ENCODE data around the gene RGS17. TPM values are rescaled to one million over a fixed set of nuclear protein-coding genes. Genes with fewer than 3 reads are reported as not detected.

Gene RGS17, protein sequence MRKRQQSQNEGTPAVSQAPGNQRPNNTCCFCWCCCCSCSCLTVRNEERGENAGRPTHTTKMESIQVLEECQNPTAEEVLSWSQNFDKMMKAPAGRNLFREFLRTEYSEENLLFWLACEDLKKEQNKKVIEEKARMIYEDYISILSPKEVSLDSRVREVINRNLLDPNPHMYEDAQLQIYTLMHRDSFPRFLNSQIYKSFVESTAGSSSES
- 10 to 100 TPM in 4 of 8 experiments, 1 to 10 TPM in 4; 1.2 to 20.0 (median 11.4) TPM for total RNA-seq

DNA sequence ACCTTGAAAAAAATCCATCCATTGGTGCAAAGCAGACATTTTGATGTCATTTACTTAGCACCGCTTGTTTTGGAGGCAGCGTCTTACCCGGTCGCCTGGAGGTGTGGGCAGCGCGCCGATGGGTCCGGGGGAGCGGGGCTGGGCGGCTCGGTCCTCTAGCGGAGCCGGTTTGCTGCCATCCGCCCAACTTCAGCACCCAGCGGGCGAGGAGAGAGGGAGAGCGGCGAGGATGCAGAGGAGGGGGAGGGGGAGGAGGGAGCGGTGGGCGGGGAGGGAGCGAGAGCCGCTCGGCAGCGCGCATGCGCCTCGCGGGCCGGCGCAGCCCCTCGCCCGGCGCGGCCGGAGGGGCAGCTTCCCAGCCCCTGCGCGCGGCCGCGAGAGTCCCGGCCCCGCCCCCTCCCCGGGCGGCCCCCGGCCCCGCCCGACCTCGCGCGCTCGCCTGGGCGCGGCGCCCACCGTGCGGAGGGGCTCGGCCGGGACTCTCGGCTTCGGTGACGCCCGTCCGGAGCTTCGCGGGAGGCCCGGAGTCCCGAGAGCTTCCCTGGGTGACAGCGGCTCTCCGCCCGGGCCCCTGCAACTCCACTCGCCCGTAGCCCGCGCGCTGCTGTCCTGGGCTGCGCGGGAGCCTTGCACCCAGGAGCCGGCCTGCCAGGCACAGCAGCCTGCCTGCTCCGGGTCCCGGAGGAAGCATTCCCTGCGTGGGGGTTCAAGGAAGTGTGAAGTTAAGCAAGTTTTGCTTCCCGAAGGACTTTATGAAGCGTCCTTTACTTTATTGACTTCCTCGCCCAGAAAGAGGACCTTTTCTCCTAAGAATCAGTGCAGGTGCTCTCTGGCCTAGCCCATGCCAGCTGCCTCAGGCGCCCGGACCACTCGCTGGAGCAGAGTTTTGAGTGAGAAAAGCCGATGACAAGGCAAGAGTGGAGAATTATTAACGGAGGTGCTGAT, at the start of gene RGS17:
TSS of gene RGS17 (minus strand) at position 246 of the 945 bp plus-strand sequence. CDS start 87,264 bp downstream, outside the sequence.
- Histone ChIP-seq H3K27ac (peak within 1 kb of the TSS; percentile 40 to 82), H3K4me3 (peak within 1 kb of the TSS; percentile 75 to 86 (median 76)), H3K4me1 (replicated peaks in 1 of 2) (peaks cover 5 to 13% of the 10 kb centered on the region in 2 donors)
- ATAC-seq (replicated peaks in 6 of 8), result peak; percentile 71 to 88 (median 80)
- 2 to 67% (median 28%) methylated on average over 3 to 15 of the region's 89 CpGs; no CpG with 5 or more reads in 4 of the 10 experiments for WGBS, 10 experiments
- in situ Hi-C loops (cut with MboI; ENCODE audit: low pct_unique_long_range_greater_than_20kb in 2 of 9, low sequenced_read_pairs in 9 of 9, unreplicated experiment in 9 of 9), result no loop called here

DNA sequence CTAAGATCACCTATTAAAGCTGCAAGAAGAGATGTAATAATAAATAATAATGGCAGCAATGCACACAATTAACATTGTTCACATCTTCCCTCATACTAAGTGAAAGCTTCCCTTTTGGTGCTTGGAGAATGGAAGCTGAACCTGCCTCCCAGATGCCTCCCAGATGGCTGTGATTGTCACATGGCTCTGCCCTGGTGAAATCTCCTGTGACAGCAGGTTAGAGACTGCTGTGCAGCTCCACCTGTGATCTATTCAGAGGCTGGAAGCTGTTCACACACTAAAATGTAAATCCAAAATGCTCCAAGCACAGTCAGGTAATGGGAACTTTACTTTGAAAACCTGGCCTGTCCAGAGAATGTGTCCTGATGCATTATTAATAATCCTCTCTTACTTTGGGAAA, 41.7 kb upstream of the RGS17 start:
- no peaks in the 10 kb centered on the region for H3K4me1 ChIP-seq (replicated peaks in 1 of 2)
- no peak overlapping the region for H3K4me3 ChIP-seq
- no peak for ATAC-seq (replicated peaks in 6 of 8)
- no peak overlapping the region for H3K27ac ChIP-seq
- in situ Hi-C loops (cut with MboI; ENCODE audit: low pct_unique_long_range_greater_than_20kb in 2 of 9, low sequenced_read_pairs in 9 of 9, unreplicated experiment in 9 of 9), result no loop called here

DNA sequence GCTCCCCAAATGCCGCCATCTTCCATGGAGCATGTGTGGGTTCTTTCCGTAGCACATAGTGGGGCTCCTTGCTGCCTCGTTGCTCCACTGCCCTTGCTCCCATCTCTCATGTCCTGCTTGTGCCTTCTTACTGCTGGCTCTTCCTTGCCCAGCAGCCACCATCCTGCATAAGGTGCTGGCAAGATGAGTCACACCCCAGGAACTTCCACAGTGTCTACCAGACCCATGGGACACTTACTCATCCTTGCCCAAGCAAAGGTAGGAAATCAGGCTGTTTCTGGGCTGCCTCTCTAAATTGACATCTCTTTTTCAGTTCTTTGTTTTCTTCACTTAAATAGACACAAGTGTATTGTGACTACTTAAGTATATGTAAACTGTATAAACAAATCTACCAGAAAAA, 39.4 kb upstream of the RGS17 start:
- in situ Hi-C loops (cut with MboI; ENCODE audit: low pct_unique_long_range_greater_than_20kb in 2 of 9, low sequenced_read_pairs in 9 of 9, unreplicated experiment in 9 of 9), result no loop called here
- H3K27ac ChIP-seq, result no peak overlapping the region
- WGBS, 10 experiments, result 0 to 70% (median 56%) methylated on average over 1 to 3 of the region's 3 CpGs; no CpG with 5 or more reads in 2 of the 10 experiments
- H3K4me3 ChIP-seq, result no peak overlapping the region
- peak in 1 of 8 experiments; percentile 39 for ATAC-seq (replicated peaks in 6 of 8)
- no peaks in the 10 kb centered on the region for H3K4me1 ChIP-seq (replicated peaks in 1 of 2)

DNA sequence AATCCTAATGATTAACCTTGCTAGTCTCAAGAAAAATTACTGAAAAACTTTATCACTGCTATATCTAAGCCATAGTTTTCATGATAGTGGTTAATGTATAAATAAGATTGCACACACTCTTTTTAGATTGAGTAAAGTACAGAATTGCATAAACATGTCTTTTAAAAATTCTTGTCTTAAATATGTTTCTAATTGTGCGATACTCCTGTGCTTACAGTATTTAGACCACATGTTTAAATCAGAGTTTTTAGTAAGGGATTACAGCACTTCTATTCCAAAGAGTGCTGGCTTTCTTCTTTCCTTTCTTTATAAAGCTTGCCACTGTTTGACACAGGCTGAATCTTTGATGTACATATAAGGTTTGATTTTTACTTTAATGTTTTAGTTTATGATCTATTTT, 36.8 kb upstream of the RGS17 start:
- H3K4me1 ChIP-seq (replicated peaks in 1 of 2), result no peaks in the 10 kb centered on the region
- WGBS, 10 experiments, result 0 to 100% (median 92%) methylated on average over 1 of the region's 1 CpG
- no peak overlapping the region for H3K27ac ChIP-seq
- in situ Hi-C loops (cut with MboI; ENCODE audit: low pct_unique_long_range_greater_than_20kb in 2 of 9, low sequenced_read_pairs in 9 of 9, unreplicated experiment in 9 of 9), result no loop called here
- H3K4me3 ChIP-seq, result no peak overlapping the region
- ATAC-seq (replicated peaks in 6 of 8), result no peak

DNA sequence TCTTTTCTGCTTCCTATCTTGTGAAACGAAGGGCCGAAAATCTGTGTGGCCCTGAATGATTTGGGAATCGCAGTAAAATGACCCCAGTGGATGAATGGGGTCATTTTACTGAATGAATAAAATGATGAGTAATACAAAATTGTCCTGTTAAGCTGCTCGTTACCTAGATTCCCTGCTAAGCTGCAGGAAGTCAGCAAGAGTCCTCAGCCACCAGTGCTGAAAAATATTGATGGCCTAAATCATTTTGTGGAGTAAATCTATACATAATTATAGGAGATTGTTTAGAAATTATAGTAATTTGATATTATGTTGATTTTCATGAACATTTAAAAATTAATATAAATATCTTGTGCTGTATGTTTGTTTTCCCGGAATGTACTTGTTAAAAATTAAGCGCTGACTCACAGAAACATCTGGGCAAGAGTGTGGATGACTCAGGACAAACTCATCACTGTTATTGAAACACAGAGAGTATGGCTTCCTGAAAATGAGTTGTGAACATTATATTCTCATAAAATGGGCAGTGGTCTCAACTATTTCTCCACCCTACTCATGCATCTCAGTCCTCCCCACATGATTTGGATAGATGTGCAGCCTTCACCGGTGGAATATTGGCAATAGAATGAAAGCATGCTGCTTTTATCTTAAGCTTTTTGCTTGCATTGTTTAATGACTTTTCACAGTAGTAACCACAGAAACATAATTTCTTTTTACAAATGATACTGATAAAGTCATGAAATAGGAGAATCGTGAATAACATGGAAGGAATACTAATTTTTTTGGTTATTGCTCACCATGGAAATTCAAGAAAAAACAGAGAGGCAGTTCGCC, 36.2 kb upstream of the RGS17 start:
- no peak overlapping the region for H3K27ac ChIP-seq
- no peaks in the 10 kb centered on the region for H3K4me1 ChIP-seq (replicated peaks in 1 of 2)
- in situ Hi-C loops (cut with MboI; ENCODE audit: low pct_unique_long_range_greater_than_20kb in 2 of 9, low sequenced_read_pairs in 9 of 9, unreplicated experiment in 9 of 9), result no loop called here
- ATAC-seq (replicated peaks in 6 of 8), result peak in 3 of 8 experiments; percentile 57 to 95 (median 95)
- H3K4me3 ChIP-seq, result no peak overlapping the region
- WGBS, 10 experiments, result 0 to 82% (median 65%) methylated on average over 1 to 9 of the region's 9 CpGs

DNA sequence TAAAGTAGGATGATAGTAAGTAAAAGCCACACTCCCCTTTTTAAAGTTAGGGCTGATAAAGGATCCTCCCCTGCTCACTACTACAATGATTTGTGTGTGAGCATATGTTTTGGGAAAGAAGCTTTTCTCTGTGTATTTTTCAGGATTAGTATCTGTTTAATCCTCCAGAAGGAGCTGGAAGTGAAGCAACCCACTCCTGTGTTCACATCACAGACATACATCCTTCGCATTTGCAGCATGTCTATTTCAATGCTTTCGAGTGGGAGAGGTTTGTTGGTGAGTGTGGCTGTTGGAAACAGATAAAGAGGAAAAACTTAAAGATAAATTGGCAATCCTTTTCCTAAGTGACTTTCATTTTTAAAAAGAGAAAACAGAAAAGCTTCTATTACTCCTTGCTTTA, 31.6 kb upstream of the RGS17 start:
- in situ Hi-C loops (cut with MboI; ENCODE audit: low pct_unique_long_range_greater_than_20kb in 2 of 9, low sequenced_read_pairs in 9 of 9, unreplicated experiment in 9 of 9), result no loop called here
- ATAC-seq (replicated peaks in 6 of 8), result no peak
- no peak overlapping the region for H3K27ac ChIP-seq
- WGBS, 10 experiments, result 37 to 100% (median 83%) methylated on average over 2 of the region's 2 CpGs; no CpG with 5 or more reads in 2 of the 10 experiments
- no peaks in the 10 kb centered on the region for H3K4me1 ChIP-seq (replicated peaks in 1 of 2)
- H3K4me3 ChIP-seq, result no peak overlapping the region

DNA sequence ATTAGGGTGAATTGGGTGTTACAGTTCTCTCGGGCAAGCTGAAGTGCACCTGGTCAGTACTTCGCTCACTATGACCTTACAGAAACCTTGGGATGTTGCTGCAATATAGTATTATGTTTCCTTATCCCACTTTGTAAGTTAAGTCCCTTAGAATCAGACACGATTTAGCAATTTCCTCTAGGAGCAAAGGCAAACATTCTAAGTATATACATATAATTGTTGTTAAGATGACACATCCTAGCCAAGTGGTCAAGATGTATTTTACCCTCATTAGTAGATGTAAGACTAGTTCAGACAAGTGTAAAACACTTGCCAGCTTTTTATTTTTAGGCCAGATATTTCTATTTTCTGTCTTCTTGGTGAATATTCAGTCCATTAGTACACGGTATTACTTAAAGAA, 31.1 kb upstream of the RGS17 start:
- H3K27ac ChIP-seq, result no peak overlapping the region
- in situ Hi-C loops (cut with MboI; ENCODE audit: low pct_unique_long_range_greater_than_20kb in 2 of 9, low sequenced_read_pairs in 9 of 9, unreplicated experiment in 9 of 9), result no loop called here
- WGBS, 10 experiments, result 55 to 100% (median 86%) methylated on average over 1 to 4 of the region's 4 CpGs; no CpG with 5 or more reads in 1 of the 10 experiments
- no peak overlapping the region for H3K4me3 ChIP-seq
- no peaks in the 10 kb centered on the region for H3K4me1 ChIP-seq (replicated peaks in 1 of 2)
- no peak for ATAC-seq (replicated peaks in 6 of 8)

DNA sequence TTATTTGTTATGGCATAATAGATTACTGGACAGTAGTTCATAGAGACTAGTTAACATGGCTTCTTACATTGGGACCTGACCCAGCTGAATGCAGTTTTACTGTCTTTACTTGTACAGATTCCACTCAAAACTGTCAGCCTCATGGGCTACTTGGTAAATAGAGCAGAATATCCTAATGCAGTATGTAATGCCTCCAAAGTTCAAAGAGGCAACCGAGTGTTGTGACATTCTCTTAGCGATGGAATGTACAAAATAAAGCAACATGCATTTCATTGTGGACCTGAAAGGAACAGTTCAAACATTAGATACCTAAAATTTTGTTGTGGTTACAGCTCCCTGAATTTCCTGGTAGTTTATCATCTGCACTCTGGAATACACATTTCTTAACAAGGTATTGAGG, 29.1 kb upstream of the RGS17 start:
- no peak overlapping the region for H3K4me3 ChIP-seq
- no peak overlapping the region for H3K27ac ChIP-seq
- in situ Hi-C loops (cut with MboI; ENCODE audit: low pct_unique_long_range_greater_than_20kb in 2 of 9, low sequenced_read_pairs in 9 of 9, unreplicated experiment in 9 of 9), result no loop called here
- WGBS, 10 experiments, result 42 to 100% (median 87%) methylated on average over 2 of the region's 2 CpGs; no CpG with 5 or more reads in 2 of the 10 experiments
- H3K4me1 ChIP-seq (replicated peaks in 1 of 2), result no peaks in the 10 kb centered on the region
- no peak for ATAC-seq (replicated peaks in 6 of 8)

DNA sequence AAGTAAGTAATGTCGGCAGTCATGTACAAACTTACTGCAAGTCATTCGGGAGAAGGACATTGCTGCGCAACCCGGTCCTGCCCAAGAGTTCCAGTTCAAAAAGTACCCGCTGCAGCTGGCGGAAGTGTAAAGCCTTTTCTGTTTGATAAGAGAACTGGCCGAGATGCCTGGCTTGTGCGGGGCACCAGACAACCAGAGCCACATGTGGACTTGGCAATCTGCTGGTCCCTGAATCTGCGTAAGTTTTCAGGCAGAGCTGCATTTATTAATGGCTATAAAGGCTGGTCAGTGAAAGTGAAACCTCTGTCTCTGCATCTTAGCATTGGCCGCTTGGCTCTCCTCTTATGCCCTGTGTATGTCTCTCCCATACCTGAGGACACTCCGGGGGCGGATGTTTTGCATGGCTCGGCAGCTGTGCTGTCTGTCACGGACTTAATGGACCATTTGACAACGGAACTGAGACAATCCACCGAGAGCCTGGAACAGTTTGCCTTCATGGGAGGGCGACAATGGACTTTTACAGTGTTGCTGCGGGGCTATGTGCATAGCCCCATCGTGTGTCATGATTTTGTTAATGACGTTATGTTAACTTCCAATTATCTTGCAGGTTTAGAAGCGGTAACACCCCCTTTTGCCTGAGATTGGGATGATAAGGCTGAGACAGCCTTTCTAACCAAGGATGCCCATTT, 19.8 kb upstream of the RGS17 start:
- 63 to 100% (median 80%) methylated on average over 1 to 10 of the region's 21 CpGs for WGBS, 10 experiments
- peak in 2 of 8 experiments; percentile 12 to 30 for ATAC-seq (replicated peaks in 6 of 8)

DNA sequence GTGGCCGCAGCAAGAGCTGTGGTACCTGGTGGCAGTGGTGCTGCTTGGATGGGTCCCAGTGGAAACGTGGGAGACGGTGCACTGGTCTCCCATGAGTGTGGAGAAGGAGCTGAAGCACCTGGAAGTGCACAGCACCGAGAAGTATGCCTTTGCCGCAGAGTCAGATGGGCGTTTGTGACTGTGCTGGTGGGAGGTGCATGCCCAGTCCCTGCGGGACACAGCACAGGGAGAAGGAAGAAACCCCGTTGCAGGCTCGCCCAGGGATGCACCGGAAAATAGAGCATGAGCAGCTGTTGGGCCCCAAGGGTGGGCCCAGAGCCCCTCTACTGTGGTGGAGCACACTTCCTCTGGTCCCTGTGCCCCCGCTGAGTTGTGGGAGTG, 19.3 kb upstream of the RGS17 start:
- no peak for ATAC-seq (replicated peaks in 6 of 8)
- 0 to 100% (median 70%) methylated on average over 1 to 5 of the region's 11 CpGs; no CpG with 5 or more reads in 5 of the 10 experiments for WGBS, 10 experiments

More for the DNA sequence above, 19.8 kb upstream of the RGS17 start:
- in situ Hi-C loops (cut with MboI; ENCODE audit: low pct_unique_long_range_greater_than_20kb in 2 of 9, low sequenced_read_pairs in 9 of 9, unreplicated experiment in 9 of 9), result no loop called here
- no peaks in the 10 kb centered on the region for H3K4me1 ChIP-seq (replicated peaks in 1 of 2)
- H3K27ac ChIP-seq, result no peak overlapping the region
- H3K4me3 ChIP-seq, result no peak overlapping the region

DNA sequence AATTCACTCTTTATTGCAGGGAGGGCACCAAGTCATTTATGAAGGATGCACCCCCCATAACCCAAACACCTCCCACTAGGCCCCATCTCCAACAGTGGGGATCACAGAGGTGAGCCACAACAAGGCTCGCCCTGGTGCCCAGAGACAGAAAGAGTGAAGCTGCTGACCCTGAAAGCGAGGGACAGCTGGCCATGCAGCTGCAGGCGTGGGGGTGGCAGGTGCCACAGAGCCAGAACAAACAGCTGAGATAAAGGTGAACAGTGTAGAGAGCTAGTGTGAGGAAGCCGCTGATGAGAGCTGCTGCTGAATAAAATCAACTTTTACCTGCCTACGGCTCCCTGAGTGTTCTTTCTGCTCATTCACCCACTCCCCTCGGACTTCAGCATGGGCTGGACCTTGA, 18.8 kb upstream of the RGS17 start:
- no peak for ATAC-seq (replicated peaks in 6 of 8)
- WGBS, 10 experiments, result 0 to 80% (median 38%) methylated on average over 1 to 4 of the region's 6 CpGs; no CpG with 5 or more reads in 6 of the 10 experiments
- Histone ChIP-seq H3K4me1 (replicated peaks in 1 of 2) (no peaks in the 10 kb centered on the region), H3K27ac (no peak overlapping the region), H3K4me3 (no peak overlapping the region)
- in situ Hi-C loops (cut with MboI; ENCODE audit: low pct_unique_long_range_greater_than_20kb in 2 of 9, low sequenced_read_pairs in 9 of 9, unreplicated experiment in 9 of 9), result no loop called here

More for the DNA sequence above, 19.3 kb upstream of the RGS17 start:
- no peaks in the 10 kb centered on the region for H3K4me1 ChIP-seq (replicated peaks in 1 of 2)
- H3K27ac ChIP-seq, result no peak overlapping the region
- in situ Hi-C loops (cut with MboI; ENCODE audit: low pct_unique_long_range_greater_than_20kb in 2 of 9, low sequenced_read_pairs in 9 of 9, unreplicated experiment in 9 of 9), result no loop called here
- H3K4me3 ChIP-seq, result no peak overlapping the region

DNA sequence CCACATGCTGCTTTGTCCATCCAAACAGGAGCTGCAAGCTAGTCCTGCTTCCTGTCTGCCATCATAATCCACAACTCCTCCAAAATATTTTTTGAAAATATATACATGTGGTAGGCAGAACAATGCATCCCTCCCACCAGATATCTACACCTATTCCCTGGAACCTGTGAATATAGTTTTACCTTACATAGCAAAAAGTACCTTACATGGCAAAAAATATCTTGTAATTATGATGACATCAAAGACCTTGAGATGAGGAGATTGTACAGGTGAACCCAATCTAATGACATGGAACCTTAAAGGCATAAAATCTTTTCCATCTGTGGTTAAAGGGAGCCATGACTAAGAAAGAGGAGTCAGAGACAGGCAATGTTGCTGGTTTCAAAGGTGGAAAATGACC, 15.3 kb upstream of the RGS17 start:
- no peak overlapping the region for H3K4me3 ChIP-seq
- in situ Hi-C loops (cut with MboI; ENCODE audit: low pct_unique_long_range_greater_than_20kb in 2 of 9, low sequenced_read_pairs in 9 of 9, unreplicated experiment in 9 of 9), result no loop called here
- ATAC-seq (replicated peaks in 6 of 8), result no peak
- H3K4me1 ChIP-seq (replicated peaks in 1 of 2), result no peaks in the 10 kb centered on the region
- H3K27ac ChIP-seq, result no peak overlapping the region
